Testis (tissue), 5 donors: ENCODE measurements around the gene DHRS2. TPM values are rescaled to one million over a fixed set of nuclear protein-coding genes. Genes with fewer than 3 reads are reported as not detected.
"Not testable (repeated sequence)": the region's sequence is repeated elsewhere in the genome, so short reads cannot be mapped to it uniquely, and the experiment has no call there.

Experiments
- DNase-seq: peaks from one replicate; pipeline ENCODE4 v3.0.0-alpha.2; 2019
- H3K27ac ChIP-seq, 2 donors: fragments of 200-600 bp; sonication (generic); one replicate each; pipeline ENCODE4 v1.5.1; 2019
- H3K27me3 ChIP-seq: fragments of 200-600 bp; sonication (generic); one replicate; pipeline ENCODE4 v1.5.1; 2019
- H3K36me3 ChIP-seq: fragments of 200-600 bp; sonication (generic); one replicate; pipeline ENCODE4 v1.5.1; 2017; ENCODE audit warnings: low read depth; ENCODE audit errors: missing control alignments
- H3K4me1 ChIP-seq: fragments of 200-600 bp; sonication (generic); one replicate; pipeline ENCODE4 v1.5.1; 2019
- H3K4me3 ChIP-seq, 2 donors: fragments of 200-600 bp; sonication (generic); one replicate each; pipeline ENCODE4 v1.5.1; 2017 to 2019
- H3K9me3 ChIP-seq: fragments of 200-600 bp; sonication (generic); one replicate; pipeline ENCODE4 v1.5.1; 2017
- POLR2A ChIP-seq: fragments of 450-650 bp; IDR thresholded peaks from one replicate; pipeline ENCODE4 v1.6.1; 2017; ENCODE audit warnings: antibody characterized with exemption, mild to moderate bottlenecking, moderate library complexity
- WGBS, 2 donors: methylation state at CpG; one replicate each; pipeline ENCODE4 v1.1.5; 2018; 5-methylcytosine and 5-hydroxymethylcytosine counted together
- intact Hi-C: fragments of 100-400 bp; cut with DNase I; formaldehyde crosslinking; loops from one replicate; pipeline ENCODE4 v1.15.1; 2023; ENCODE audit warnings: low total_unique reads
- long read RNA-seq, 2 donors: transcript quantifications; one replicate each; lab custom pipeline, GENCODE V29; 2026
- polyA plus RNA-seq: library from polyadenylated mRNA; stranded (reverse); fragments of 350-450 nt; fragmentation: Illumina TruSeq; extraction: RNeasy Lipid Tissue Mini Kit (QIAGEN cat#74804); gene quantifications from one replicate; pipeline ENCODE4 v1.2.3, GENCODE V29; 2014; ENCODE audit warnings: low read depth, low replicate concordance; ENCODE audit not compliant: insufficient read depth
- total RNA-seq, 2 donors: library from RNA; depleted of rRNA; stranded (reverse); fragments of >200 nt; gene quantifications; one replicate each; pipeline ENCODE4 v1.2.3, GENCODE V29; 2016
- TF ChIP-seq, protein P1 (sequence below), 3 experiments: fragments of 450-650 bp in 2 of 3; fragments of 200-600 bp in 1 of 3; sonication (generic) in 1 of 3; IDR thresholded peaks; one replicate each; pipeline ENCODE4 v1.5.1; 2016 to 2019; ENCODE audit warnings: antibody characterized with exemption in 3 of 3, mild to moderate bottlenecking in 2 of 3, moderate library complexity in 1 of 3

Gene DHRS2
- total RNA-seq (1 to 10 TPM; 3.3 to 6.1 TPM), polyA plus RNA-seq (4.1 TPM)
- long read RNA-seq, donor 1, partial matches to known transcripts, result 0 of 1 reads
- long read RNA-seq, donor 1, other reads (novel, unspliced or antisense), result 0 of 1 reads
- long read RNA-seq, donor 2, transcript DHRS2-206 (1 exons, 2,595 nt), result major isoform, 5 of 10 reads
- long read RNA-seq, donor 2, partial matches to known transcripts, result 5 of 10 reads
- long read RNA-seq, donor 2, other reads (novel, unspliced or antisense), result 0 of 10 reads

- Histone ChIP-seq H3K9me3 (no peaks in the 10 kb centered on the region), H3K4me3 (no peak within 1 kb of the TSS), H3K36me3 (no peaks in the 10 kb centered on the region), H3K27ac (no peak within 1 kb of the TSS), H3K4me1 (peaks cover 8% of the 10 kb centered on the region), H3K27me3 (no peaks in the 10 kb centered on the region)
- whole genome bisulfite sequencing, 2 donors, result 92 to 94% methylated on average over 23 of the region's 23 CpGs
- TF ChIP-seq POLR2A, result no peak
- TF ChIP-seq, protein P1, sequence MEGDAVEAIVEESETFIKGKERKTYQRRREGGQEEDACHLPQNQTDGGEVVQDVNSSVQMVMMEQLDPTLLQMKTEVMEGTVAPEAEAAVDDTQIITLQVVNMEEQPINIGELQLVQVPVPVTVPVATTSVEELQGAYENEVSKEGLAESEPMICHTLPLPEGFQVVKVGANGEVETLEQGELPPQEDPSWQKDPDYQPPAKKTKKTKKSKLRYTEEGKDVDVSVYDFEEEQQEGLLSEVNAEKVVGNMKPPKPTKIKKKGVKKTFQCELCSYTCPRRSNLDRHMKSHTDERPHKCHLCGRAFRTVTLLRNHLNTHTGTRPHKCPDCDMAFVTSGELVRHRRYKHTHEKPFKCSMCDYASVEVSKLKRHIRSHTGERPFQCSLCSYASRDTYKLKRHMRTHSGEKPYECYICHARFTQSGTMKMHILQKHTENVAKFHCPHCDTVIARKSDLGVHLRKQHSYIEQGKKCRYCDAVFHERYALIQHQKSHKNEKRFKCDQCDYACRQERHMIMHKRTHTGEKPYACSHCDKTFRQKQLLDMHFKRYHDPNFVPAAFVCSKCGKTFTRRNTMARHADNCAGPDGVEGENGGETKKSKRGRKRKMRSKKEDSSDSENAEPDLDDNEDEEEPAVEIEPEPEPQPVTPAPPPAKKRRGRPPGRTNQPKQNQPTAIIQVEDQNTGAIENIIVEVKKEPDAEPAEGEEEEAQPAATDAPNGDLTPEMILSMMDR (IDR thresholded peaks at IDR 0.05), result no peak
- no peak for DNase-seq
- intact Hi-C loops, result no loop called here
Measured at GRCh38 chr14:23636317-23637211, at the start of gene DHRS2. DHRS2 (plus strand) TSS chr14:23636364; CDS start chr14:23638865, 2,501 bp downstream.

DNA sequence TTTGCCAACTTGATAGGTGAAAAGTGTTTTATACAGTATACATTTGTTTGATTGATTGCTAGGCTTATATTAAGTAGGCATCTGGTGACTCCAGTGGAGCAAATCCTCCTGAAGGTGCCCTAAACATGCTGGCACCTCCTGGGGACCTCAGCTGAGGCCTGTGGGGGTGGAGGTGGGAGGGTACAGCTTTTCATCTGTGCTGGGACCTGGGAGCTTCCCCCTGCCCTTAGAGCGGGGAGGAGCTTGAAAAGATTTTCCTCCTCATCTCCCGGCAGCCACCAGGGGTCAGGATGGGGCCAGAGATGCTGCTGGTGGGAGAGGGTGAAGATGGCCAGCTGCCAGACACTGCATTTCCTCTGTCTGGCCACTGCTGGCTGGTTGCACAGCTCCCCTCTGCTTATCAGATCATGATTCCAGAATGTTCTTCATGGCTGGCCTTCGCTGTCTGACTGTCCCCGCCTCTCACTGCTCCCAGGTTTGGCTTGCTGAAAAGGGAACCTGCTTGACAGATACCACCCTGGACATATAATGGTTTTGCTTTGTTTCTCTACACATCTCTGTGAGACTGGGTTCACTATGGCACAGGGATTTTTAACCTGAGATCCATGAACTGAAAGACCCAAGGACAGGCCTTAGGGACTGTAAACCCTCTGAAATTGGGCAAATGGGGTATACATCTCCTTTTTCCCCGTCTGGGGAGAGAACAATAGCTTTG, 47.1 kb upstream of the DHRS2 start:
- TF ChIP-seq, protein P1 (IDR thresholded peaks at IDR 0.05), result peak; percentile 67 to 73 (median 72)
- no peak for TF ChIP-seq POLR2A
- H3K27me3 ChIP-seq, result no peaks in the 10 kb centered on the region
- no peaks in the 10 kb centered on the region for H3K9me3 ChIP-seq
- H3K4me3 ChIP-seq, result no peak overlapping the region
- H3K36me3 ChIP-seq, result no peaks in the 10 kb centered on the region
- intact Hi-C loops, result no loop called here
- peaks cover 6% of the 10 kb centered on the region for H3K4me1 ChIP-seq
- peak; percentile 95 for DNase-seq
- H3K27ac ChIP-seq, result peak overlapping the region in 1 of 2 donors; percentile 4
- WGBS, 2 donors, result 22 to 28% methylated on average over 4 to 5 of the region's 5 CpGs

GRCh38 chr14:23589606-23590005, 46.6 kb upstream of the DHRS2 start:
- WGBS, 2 donors, result 85 to 98% methylated on average over 2 of the region's 2 CpGs
- Histone ChIP-seq H3K9me3 (no peaks in the 10 kb centered on the region), H3K27me3 (no peaks in the 10 kb centered on the region), H3K36me3 (no peaks in the 10 kb centered on the region), H3K4me3 (no peak overlapping the region), H3K4me1 (peaks cover 6% of the 10 kb centered on the region), H3K27ac (peak overlapping the region in 1 of 2 donors; percentile 4)
- no peak for DNase-seq
- TF ChIP-seq POLR2A, result no peak
- TF ChIP-seq, protein P1 (IDR thresholded peaks at IDR 0.05), result no peak
- intact Hi-C loops, result no loop called here

DNA sequence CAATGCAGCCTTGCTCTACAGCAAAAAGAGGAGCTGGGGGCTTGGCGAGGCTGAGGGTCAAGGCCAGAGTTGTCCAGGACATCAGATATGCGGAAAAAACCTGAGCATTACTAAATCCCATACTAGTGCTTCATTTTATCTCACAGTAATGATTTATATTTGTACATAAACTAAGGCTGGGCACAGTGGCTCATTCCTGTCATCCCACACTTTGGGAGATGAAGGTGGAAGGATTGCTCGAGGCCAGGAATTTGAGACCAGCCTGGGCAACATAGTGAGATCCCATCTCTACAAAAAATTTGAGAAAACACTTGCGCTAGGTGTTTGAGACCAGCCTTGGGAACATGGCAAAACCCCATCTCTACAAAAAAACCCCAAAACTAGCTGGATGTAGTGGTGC, 46.0 kb upstream of the DHRS2 start:
- Histone ChIP-seq H3K27ac (no peak overlapping the region), H3K27me3 (no peaks in the 10 kb centered on the region), H3K4me1 (peaks cover 6% of the 10 kb centered on the region), H3K36me3 (no peaks in the 10 kb centered on the region), H3K4me3 (no peak overlapping the region), H3K9me3 (no peaks in the 10 kb centered on the region)
- TF ChIP-seq, protein P1 (IDR thresholded peaks at IDR 0.05), result no peak
- TF ChIP-seq POLR2A, result no peak
- 80 to 88% methylated on average over 4 of the region's 4 CpGs for WGBS, 2 donors
- intact Hi-C loops, result no loop called here
- no peak for DNase-seq

DNA sequence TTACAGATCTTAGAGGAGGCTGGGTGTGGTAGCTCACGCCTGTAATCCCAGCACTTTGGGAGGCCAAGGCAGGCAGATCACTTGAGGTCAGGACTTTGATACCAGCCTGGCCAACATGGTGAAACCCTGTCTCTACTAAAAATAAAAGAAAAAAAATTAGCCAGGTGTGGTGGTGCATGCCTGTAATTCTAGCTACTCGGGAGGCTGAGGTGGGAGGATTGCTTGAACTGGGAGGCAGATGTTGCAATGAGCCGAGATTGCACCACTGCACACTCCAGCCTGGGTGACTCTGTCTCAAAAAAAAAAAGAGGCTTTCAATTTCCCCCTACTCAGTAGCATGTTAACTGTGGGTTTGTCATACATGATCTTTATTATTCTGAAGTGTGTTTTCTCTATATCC, 42.0 kb upstream of the DHRS2 start:
- H3K9me3 ChIP-seq, intact Hi-C loops, H3K27ac ChIP-seq, H3K27me3 ChIP-seq, H3K4me3 ChIP-seq, H3K36me3 ChIP-seq, H3K4me1 ChIP-seq, DNase-seq: not testable (repeated sequence)
- WGBS, 2 donors, result 90 to 92% methylated on average over 3 of the region's 3 CpGs
